GM21390 (cell line): ENCODE data around the gene EEIG1.
"Not testable (repeated sequence)": the region's sequence is repeated elsewhere in the genome, so short reads cannot be mapped to it uniquely, and the experiment has no call there.

Source experiments
- ATAC-seq: cut with Tn5 transposase; IDR thresholded peaks from one replicate; pipeline ENCODE4 v1.9.1; 2021; ENCODE audit not compliant: unreplicated experiment

Gene EEIG1

DNA sequence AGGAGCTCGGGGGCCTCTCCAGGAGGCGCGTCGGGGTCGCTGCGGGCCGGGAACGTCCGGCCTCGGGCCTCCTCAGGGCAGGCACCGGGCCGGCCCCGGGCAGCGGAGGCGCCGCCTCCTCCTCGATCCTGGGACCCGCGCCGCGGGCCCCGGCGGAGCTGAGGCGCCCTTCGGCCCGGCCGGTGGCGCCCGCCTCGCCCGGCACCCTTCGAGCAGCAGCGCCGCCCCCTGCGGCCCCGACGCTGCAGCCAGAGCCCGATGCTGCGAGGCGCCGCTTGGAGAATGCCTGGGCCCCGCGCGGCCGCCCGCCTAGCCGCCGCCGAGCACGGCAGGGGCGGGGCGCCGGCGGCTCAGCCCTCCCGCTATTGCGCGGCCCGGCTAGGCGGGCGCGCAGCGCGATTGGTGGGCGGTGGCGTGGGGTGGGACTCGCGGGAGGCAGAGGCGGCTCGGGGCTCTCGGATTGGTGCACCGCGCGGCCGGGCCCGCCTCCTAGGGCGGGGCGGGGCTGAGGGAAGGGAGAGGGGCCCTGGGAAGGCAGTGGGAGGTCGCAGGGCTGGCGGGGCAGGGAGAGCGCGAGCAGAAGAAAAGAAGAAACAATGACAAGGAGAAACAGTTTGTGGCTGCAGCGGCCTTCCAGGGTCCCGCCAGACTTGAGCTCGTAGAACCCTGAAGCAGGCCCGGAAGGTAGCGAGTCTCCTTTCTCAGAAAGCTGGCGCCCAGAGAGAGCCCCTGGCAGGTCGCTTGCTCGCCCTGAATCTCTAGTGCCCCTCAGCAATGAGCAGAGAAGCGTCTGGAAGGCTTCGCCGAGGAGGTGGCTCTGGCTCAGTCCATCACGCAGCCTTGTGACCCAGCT is at the start of gene EEIG1:
Gene EEIG1, minus strand, starts transcription at position 284 of the 853 bp plus-strand sequence. CDS start 852 bp downstream, outside the sequence.
- peak; percentile 63 for ATAC-seq

DNA sequence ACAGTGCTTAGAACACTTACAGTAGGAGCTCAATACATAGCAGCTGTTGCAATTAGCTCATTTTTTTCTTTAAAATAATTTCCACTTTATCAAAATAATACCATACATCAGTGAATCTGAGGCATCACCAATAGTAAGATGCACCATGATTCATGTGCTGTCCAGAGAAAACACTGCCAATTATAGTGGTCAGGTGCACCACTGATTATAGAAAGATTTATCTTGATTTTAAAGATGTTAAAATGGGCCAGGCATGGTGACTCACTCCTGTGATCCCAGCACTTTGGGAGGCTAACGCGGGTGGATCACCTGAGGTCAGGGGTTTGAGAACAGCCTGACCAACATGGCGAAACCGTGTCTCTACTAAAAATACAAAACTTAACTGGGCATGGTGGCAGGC is 46.9 kb upstream of the EEIG1 start:
- no peak for ATAC-seq

DNA sequence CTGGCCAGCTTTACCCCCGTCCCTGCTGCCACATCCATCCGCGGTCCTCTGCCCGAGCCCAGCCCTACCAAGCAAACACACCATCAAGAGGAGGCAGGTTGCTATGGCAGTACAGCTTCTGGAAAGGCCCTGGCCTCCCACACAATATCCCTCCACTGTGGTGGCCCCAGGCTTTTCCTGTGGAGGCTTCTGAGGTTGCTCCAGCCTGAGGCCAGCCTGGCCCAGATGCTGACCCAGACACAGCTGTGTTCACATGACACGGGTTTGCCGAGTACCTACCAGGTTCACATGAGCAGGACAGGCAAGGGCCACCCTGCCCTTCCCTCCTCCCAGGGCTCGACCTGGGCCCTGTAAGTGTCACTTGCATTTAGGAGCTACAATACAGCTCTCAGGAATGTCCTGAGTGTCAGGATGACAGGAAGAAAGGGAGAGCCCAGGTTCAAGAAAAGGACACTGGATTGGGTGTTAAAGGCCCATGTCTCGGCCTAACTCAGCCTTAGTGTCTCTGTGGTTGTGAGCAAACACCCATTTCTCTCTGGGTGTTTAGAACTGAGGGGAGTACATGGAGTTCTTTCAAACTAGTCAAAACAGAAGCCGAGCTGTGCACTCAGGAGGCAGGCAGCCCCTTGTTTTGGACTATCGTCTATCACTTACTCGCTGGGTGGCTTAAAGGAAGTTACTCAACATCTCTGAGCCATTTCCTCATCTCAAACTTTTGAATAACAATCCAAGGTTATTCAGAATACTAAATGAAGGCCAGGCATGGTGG is 46.2 kb upstream of the EEIG1 start:
- ATAC-seq: no peak

DNA sequence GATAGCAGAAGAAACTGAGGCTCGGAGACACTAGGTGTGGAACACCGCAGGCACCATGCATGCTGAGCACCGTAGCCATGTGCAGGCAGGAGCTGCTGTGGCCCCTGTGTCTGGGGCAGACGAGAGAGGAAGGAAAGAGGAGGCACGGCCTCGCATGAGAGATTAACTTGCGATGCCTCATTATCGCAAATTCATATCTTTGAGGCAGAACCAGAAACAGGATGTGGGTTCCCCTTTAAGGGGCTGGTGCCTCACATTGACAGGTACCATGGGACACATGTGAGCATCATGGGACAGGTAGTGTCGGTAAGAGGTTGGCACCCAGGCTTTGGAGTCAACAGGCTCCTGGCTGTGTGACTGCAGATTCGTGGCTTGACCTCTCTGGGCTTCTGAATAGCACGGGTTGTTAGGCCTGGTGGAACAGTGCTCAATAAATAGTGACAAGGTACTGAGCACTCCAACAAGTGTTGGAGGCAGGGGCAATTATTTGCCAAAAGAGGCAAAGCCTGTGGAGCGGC is 45.5 kb upstream of the EEIG1 start:
- ATAC-seq: peak; percentile 51

DNA sequence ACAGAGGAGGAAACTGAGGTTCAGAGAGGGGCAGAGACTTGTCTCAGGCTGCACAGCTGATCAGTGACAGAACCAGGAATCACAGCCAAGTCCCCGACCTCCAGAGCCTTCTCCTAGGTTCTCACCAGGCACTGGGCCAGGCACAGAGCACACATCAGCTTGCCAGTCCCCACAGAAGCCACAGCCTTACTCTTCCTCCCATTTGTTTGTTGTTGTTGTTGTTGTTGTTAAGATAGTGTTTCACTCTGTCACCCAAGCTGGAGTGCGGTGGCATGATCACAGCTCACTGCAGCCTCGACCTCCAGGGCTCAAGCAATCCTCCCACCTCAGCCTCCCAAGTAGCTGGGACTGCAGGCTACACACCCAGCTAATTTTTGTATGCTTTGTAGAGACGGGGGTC is 44.9 kb upstream of the EEIG1 start:
- no peak for ATAC-seq

DNA sequence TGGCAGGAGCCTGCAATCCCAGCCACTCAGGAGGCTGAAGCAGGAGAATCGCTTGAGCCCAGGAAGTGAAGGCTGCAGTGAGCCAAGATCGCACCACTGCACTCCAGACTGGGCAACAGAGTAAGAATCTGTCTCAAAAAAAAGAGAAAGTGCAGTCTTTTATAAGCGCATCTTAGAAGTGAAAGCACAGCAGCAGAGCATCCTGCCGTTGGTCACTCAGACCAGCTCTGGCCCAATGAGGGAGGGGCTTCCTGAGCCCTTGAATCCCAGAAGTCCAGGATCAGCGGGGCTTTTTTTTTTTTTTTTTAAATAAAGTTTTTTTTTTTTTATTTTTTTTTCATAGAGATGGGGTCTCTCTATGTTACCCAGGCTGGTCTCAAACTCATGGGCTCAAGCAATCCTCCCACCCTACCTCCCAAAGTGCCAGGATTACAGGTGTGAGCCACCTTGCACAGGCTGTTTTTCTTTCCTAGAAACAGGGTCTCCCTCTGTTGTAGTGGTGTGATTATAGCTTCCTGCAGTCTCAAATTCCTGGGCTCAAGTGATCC is 44.0 kb upstream of the EEIG1 start:
- ATAC-seq: no peak

DNA sequence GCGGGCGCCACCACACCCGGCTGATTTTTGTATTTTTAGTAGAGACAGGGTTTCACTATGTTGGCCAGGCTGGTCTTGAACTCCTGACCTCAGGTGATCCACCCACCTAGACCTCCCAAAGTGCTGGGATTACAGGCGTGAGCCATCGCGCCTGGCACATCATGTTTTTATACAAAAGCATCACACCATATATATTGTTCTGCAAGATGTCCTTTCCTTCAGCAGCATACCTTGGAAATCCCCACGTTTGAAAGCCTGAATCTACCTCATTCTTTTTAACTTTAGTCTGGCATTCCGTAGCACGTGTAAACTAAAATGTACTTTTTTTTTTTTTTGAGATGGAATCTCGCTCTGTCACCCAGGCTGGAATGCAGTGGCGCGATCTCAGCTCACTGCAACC is 42.9 kb upstream of the EEIG1 start:
- ATAC-seq: not testable (repeated sequence)

DNA sequence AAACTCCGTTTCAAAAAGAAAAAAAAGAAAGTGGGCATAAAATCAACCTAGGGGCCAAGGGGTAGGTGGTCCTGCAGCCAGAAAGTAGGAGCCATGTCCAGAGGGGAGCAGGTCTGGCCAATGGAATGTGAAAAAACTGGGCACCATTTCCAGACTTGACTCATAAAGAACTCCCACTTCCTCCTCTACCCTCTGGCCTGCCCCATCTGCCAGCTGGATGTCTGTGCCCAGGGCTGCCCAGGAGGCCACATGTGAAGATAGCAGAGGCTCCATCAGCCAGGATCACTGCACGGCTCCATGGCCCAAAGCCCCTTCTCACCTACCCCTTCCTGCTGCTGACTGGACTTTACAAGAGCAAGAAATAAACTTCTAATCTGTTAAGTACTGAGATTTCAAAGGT is 42.1 kb upstream of the EEIG1 start:
- no peak for ATAC-seq

DNA sequence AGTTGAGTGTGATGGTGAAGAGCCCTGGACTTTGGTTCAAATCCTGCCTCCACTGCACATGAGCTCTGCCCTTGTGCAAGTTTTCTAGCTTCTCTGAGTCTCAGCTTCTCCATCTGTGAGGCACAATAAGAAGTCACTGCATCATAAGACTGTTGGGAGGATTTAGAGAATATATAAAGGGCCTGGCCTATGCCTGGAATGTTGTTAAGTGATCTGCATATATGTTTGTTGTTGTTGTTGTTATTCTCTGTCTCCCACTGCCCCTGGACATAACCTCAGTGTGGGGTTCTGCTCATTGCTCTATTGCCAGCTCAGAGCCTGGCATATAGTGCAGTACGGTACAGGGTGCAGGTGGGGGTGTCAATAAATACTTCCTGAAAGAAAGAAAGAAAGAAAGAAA is 40.3 kb upstream of the EEIG1 start:
- no peak for ATAC-seq

DNA sequence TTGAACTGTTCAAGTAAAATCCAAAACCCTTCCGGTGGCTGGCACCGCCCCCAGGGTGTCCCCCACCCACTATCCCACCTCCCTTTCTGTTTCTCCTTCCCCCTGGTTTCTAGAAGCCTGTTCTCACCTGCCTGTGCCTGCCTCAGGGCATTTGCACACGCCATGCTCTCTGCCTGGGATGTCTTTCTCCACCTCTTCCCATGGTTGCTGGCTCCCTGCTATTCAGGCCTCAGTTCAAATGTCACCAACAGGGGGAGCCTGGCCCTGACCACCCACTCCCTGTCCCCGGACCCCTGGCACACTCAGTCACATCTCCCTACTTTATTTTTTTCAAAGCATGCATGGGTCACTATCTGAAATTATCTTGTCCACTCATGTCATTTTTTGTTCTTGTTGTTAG is 39.9 kb upstream of the EEIG1 start:
- no peak for ATAC-seq

DNA sequence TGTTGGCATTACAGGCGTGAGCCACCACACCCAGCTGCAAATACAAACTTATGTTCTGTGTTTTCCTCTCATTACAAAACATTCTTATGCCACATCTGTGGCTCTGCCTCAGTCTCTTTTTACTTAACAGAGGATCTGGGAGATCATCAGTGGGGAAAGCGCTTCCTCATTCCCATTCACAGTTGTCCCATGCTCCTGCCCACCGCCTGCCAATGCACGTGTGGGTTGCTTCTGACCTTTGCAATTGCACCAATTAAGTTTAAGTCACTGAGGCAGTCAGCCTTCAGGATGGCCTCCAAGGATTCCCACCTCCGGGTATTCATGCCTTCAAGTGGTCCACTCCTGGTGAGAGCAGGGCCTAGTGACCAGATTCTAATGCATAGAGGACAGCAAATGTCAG is 34.9 kb upstream of the EEIG1 start:
- ATAC-seq: no peak

DNA sequence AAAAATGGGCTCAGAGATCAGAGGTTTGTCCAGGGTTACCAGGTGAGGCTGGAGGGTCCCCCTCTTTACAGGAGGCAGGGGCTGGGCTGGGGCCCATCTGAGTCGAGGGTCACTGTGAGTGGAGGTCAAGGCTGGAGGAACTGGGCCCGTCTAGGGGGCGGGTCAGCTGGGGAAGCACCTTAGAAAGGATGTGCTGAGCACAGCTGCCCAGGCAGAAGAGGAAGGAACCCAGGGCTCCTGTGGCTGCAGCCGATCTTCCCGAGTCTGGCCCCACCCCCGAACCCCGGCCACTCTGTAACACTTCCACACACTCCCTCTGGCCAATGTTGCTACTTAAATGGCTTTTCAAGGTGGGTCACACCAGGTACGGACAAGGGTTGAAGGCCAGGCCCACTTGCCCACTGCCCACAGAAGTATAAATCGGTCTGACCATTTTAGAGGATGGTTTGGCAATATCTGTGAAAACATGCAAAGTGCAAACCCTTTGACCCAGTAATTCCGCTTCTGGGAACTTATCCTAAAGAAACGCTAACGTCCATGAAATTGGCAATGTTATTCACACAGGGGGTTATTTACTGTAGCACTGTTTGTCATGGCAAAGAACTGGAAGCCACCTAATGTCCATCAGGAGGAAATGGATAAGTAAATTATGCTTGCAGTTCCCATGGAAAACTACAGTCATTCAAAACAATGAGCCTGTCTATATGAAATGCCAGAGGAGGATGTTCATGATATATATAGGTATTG is 30.5 kb upstream of the EEIG1 start:
- no peak for ATAC-seq

DNA sequence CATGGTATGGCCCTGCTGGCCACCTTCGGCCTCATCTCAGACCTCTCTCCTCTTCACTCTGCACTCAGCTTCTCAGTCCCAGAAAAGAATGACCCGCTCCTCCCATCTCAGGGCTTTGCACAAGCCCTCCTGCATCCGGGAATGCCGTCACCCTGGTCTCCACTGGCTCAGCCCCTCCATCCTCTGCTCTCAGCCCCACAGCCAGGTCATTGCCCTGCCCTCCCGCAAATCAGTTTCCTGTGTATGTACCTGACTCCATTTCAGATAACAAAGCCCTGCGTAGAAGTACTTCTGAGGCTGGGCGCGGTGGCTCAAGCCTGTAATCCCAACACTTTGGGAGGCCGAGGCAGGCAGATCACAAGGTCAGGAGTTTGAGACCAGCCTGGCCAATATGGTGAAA is 28.9 kb upstream of the EEIG1 start:
- ATAC-seq: no peak

DNA sequence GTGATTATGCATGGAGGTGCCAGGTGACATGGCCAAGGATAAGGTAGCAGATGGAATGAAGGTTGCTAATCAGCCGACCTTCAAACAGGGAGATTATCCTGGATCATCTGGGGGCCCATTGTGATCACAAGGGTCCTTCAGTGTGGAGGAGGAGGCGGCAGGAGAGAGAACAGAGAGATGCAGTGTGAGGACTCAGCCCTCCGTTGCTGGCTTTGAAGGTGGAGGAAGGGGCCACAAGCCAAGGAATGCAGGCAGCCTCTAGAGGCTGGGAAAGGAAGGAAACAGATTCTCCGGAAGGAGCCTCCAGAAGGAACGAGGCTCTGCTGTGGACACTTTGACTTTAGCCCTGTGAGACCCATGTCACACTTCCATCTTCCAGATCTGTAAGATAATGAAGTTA is 27.4 kb upstream of the EEIG1 start:
- no peak for ATAC-seq

DNA sequence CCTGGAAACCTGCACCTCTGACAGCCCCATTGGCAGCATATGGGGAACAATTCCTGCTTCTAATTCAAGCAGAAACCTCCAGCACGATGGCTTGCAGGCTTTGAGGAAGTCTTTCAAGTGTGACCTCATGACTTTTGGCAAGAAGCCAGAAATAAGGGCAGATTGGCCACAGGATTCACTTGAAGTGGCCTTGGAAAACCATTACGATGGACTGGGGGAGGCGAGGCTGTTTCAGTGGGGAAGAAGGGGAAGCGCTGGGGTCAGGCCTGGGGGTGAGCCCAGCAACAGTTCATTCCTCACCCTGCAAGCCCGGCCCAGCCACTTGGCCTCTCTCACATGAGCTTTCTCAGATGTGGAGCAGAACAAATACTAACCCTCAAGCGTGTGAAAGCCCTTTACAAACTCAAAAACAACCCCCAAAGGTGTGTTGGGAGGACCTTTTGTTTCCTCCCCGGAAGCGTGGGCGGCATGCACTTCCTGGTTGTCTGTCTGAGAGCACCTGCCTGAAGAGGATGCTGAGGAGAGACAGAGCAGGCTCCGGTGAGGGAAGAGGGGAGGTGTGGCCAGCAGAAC is 26.9 kb upstream of the EEIG1 start:
- ATAC-seq: peak; percentile 75

DNA sequence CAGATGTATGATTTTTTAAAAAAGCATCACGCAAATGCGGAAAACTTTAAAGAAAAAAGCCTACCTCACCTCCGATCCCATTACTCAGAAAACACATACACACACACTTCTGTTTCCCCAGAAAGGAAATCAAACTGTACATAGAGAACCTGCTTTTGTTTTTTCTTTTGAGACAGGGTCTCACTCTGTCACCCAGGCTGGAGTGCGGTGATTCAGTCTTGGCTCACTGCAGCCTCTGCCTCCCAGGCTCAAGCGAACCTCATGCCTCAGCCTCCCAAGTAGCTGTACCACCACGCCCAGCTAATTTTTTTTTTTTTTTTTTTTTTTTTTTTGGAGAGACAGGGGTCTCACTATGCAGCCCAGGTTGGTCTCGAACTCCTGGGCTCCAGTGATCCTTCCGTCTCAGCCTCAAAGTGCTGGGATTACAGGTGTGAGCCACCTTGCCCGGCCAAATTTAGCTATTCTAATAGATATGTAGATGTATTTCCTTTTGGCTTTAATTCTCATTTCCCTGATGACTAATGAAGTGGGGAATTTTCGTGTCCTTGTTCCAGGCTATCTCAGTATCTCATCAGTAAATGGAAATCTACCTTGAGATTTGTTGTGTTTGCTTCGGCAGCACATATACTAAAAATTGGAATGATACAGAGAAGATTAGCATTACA is 25.7 kb upstream of the EEIG1 start:
- no peak for ATAC-seq

DNA sequence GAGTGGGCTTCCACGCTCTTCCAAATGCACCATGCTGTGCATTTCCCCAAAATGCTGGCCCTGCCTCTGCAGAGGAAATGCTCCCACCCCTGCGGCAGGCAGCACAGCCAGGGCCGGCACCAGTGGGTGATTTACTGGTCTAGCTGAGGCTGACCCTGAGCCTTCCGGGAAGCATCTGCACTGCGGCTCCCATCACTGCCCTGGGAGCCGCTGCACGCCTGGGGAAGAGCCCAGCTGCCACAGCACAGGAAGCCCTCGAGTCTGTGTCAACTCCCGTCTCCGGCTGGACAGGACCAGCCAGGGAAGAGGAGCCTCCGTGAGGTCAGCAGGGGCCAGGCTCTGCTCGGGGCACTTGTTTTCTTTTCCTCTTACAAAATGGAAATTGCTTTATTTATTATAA is 25.1 kb upstream of the EEIG1 start:
- no peak for ATAC-seq

DNA sequence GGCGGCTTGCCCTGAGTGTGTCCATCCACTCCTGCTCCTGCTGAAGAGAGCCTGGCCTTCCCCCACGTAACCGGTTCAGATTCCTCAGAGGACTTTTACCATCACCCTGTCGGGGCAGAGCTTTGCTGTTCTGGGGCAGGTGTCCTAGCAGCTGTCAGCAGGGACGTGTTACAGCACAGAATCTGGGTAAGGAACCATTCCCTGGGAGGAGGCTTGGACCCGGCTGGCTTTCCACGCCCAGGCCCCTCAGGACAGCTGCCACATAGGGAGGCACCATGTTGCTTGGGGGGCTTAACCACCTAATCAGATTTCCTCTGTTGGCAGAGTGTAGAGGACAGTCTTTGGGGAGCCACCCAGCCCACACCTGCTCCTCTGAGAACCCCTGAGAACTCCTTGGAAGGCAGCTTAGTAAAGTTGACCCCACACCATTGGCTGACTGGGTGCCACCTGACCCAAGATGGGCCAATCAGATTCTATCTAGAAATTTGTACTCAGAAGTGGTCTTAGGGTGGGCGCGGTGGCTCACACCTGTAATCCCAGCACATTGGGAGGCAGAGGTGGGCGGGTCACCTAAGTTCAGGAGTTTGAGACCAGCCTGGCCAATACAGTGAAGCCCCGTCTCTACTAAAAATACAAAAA is 23.3 kb upstream of the EEIG1 start:
- no peak for ATAC-seq

DNA sequence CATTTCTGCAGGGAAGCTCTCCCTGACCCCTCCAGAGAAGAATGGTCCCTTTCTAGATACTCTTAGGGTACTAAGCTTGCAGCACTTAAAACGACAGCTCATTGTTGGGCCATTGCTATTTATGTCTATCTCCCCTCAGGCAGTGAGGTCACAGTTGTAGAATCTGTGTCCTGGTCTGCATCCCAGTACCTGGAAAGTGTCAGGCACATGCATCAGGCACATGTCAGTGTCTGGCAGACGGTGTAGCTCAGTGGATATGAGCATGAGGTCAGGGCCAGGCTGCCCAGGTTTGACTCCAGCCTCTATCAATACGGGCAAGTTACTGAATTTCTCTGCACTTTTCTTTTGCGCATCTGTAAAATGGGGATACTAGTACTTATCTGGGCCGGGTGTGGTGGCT is 22.2 kb upstream of the EEIG1 start:
- ATAC-seq: no peak
